CD4-positive, alpha-beta T cell treated with Interleukin-15 for 4 hours (primary cell): ENCODE results near the gene RCBTB2.
"Not testable (repeated sequence)": the region's sequence is repeated elsewhere in the genome, so short reads cannot be mapped to it uniquely, and the experiment has no call there.

ENCODE experiments used
- DNase-seq: peaks from one replicate; pipeline ENCODE4 v3.0.0-alpha.2; 2020; ENCODE audit warnings: low spot score

RCBTB2 gene

DNA sequence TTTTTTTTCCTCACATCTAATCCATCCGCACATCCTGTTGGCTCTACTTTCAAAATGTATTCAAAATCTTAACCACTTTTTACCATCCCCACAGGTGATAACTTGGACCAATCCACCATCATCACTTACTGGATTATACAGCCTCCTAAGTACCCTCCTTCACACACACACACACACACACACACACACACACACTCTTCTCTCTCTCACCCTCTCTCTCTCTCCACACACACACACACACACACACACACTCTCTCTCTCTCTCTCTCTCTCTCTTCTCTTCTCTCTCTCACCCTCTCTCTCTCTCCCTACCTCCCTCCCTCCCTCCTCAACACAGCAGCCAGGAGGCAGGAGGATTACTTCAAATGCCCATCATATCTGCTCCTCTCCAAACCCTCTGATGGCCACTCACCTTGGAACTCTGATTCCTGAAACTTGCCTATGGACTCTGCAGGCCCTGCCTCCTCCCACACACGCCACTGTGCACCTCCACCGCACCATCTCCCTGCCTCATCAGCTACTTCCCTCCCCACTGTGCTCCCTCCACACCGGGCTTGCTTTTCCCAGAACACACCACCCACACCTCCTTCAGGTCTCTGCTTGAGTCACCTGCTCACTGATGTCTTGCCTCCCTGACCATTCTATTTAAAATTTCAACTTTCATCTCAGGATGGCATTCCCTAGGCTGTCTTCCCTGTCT is 39.7 kb downstream of the RCBTB2 start:
- peak; percentile 34 for DNase-seq

DNA sequence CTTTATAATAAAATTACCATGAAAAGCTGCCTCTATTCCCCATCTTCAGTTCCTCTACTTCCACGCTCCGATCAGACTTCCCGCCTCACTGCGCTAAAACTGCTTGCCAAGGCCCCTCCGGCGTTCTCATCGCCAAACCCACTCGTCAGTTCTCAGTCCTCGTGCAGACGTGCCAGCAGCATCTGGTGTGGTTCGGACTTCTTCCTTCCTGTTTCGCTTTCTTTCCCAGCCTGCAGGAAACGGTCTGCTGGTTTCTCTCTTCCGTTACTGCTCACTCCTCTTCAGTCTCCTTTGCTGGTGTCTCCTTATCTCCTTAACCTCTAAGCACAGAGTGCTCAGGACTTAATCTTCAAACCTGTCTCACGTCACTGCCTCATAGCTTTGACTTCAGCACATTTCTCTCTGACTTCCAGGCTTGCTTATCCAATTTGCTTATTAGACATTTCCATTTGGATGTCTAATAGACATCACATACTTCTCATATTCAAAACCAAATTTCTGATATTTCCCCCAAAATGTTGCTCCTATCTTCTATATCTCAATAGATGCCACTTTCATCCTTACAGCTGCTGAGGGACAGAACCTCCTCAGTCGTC is 40.3 kb downstream of the RCBTB2 start:
- DNase-seq: peak; percentile 63

DNA sequence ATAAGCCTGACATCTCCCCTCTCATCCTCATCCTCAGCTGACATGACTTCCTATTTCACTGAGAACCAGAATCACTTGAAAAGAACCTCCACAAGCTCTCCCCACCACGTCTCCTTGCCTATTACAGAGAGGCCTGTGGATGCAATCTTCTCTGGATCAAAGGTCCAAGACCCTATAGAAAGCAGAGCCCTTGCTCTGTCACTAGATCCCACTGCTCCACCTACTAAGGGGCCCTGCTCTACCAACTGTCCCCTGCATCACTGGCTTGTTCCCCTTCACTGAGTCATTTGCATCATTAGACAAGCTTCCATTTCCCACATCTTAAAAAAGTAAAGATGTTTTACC is 40.8 kb downstream of the RCBTB2 start:
- DNase-seq: no peak

DNA sequence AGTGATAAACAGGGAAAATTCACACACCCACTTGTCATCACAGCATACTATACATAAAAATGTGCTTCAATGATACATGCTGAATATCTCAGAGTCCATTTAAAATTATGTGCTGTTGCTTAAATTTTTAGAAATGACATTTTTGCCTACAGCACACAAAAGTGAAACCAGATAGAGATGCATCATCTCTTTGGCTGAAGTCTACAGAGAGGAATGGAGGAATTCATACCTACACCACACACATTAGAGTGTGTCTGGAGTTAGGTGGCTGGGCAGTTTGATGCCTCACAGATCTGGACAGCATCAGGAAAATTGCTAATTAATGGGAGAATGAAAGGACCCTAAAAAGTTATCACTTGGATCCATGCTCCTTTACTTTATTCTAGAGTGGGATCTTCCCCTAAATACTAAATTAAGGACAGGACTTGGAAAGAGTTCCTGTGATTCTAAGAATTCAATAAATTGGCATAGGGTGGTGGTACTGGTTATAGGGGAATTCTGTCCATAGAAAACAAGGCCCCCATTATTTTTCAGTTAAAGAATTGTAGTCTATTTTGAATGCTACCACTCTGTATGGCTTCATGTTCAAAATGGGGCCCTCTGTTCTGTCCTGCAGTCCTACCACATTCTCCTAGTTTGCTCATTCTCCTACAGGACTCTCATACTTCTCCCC is 41.3 kb downstream of the RCBTB2 start:
- DNase-seq: peak; percentile 24

GRCh38 chr13:48490241-48490640 is 42.6 kb downstream of the RCBTB2 start:
- no peak for DNase-seq

DNA sequence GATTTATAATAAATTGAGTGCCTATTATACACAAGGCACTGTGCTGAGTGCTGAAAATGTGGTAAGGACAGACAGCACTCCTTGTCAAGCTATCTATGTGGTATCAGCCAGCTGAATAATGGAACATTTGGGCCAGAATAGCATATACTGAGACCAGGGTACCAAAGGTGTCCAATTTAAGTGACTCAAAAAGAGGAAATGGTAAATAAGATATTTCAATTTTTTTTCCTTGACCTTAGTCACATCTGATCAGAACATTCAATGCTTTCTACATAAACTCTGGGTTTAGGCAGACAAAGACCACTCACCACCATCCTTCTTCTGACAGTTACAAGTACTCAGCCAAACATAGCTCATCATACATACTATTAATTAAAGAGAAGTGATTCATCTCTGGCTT is 43.2 kb downstream of the RCBTB2 start:
- no peak for DNase-seq

DNA sequence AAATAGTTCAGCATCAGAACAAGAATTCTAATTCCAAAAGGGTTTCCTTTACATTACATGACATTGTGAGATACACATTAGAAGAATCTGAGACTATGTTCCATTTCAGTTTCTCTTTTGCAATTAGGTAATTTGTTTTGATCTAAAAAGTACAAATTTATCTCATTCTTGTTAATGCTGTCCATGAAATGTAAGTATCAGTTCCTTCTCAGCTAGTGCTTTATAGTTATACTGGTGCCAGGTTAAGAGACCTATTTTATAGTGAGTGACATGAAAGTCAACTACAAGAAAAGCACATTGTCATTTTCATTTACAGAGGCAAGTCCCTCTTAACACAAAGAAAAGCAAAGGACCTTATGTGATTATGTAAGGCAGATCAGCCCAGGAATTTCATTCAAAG is 43.9 kb downstream of the RCBTB2 start:
- DNase-seq: no peak

DNA sequence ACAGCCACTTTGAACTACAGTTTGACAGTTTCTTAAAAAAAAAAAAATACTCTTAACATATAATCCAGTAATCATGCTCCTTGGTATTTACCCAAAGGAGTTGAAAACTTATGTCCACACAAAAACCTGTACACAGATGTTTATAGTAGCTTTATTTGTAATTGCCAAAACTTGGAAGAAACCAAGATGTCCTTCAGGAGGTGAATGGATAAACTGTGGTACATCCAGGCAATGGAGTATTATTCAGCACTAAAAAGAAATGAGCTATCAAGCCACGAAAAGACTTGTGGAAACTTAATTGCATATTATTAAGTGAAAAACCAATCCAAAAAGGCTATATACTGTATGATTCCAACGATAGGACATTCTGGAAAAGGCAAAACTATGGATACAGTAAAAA is 44.9 kb downstream of the RCBTB2 start:
- DNase-seq: no peak

DNA sequence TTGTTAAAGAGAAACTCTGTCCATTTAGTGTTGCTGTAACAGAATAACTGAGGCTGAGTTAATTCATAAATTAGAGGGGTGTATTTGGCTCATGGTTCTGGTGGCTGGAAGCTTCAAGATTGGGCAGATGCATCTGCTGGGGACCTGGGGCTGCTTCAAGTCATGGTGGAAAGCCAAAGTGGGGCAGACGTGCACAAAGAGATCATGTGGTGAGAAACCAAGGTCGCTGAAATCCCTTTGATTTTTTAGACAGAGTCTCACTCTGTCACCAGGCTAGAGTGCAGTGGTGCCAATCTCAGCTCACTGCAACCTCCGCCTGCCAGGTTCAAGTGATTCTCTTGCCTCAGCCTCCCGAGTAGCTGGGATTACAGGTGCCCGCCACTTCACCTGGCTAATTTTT is 46.0 kb downstream of the RCBTB2 start:
- DNase-seq: no peak

GRCh38 chr13:48486362-48486761 is 46.5 kb downstream of the RCBTB2 start:
- DNase-seq: no peak

- no peak for DNase-seq
Observed at GRCh38 chr13:48485432-48485831, 47.4 kb downstream of the RCBTB2 start.

DNA sequence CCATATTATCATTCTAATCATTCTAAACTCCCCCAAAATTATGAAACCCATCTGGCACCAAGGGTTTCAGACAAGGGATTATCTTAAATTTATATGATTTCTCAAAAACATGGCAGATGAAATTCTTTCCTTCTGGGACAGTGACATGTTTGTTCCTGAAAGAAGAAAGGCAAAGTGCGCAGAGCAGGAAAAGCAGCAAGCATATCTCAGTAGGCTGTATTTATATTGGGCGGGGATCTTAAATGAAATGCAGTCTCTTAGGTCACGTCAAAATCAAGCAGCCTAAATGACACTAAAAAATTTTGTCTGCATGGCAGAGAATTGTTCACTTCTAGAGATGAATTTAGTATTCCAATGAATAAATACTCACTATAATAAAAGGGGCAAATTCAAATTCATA is 49.3 kb downstream of the RCBTB2 start:
- no peak for DNase-seq

DNA sequence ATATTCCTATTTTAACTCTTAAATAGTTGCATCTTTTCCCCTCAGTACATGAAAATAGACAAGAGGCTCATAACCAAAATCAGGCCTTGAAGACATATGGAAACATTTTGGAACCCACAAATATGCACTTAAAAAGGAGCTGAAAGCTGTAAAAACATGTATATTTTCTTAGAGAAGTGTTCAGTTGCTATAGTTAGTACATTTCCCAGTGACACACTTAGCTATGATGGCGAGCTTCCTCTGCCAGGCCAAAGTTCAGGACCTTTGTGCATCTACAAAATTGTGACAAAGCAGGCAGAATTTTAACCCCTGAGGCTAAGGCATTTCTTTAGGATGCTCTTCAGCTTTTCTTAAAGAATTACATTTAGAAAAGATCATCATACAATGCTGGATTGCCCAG is 54.5 kb downstream of the RCBTB2 start:
- DNase-seq: no peak

- no peak for DNase-seq
Observed at GRCh38 chr13:48477191-48477855, 55.6 kb downstream of the RCBTB2 start.

GRCh38 chr13:48476686-48477085 is 56.2 kb downstream of the RCBTB2 start:
- DNase-seq: no peak

- DNase-seq: no peak
Observed at GRCh38 chr13:48476215-48476614, 56.7 kb downstream of the RCBTB2 start.

DNA sequence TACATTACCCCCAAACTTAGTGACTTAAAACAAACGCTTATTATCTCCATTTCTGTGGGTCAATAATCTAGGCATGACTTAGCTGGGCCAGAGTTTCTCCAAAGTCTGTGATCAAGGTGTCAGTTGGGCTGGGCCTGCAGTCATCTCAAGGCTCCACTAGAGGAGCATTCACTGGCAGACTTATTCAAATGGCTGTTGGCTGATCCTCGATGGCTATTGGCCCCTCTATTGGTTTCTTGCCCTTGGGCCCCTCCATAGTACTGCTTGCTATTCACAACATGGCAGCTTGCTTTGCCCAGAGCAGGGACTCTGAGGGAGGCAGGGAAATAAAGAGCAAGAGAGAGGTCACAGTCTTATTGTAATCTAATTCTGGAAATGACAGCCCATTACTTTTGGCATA is 57.6 kb downstream of the RCBTB2 start:
- no peak for DNase-seq

GRCh38 chr13:48457578-48458242 is 75.2 kb downstream of the RCBTB2 start:
- no peak for DNase-seq

DNA sequence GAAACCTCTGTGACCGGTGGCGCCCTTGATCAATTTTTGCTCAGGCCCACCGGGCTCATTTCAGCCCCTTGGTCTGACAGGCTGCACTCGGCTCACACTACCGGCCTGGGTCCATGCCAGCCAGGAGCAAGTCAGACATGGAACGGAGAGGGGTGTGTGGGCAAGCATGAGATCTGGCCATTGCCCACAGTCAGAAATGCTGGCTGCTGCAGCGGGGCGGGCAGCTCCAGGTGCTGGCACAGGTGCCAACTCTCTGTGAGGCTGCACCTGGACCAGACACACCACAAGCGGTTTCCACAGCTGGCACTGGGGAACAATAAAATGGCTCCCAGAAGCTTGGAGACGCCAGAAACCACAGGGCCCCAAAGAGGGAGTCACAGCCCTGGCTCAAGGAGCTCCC is 76.3 kb downstream of the RCBTB2 start:
- DNase-seq: no peak

- DNase-seq: not testable (repeated sequence)
Observed at GRCh38 chr13:48451196-48451595, 81.7 kb downstream of the RCBTB2 start.

- DNase-seq: no peak
Observed at GRCh38 chr13:48449656-48450055, 83.2 kb downstream of the RCBTB2 start.

- DNase-seq: no peak
Observed at GRCh38 chr13:48448959-48449614, 83.8 kb downstream of the RCBTB2 start.
